Pancreas (tissue), 10 donors: ENCODE results near the gene NEURL3. TPM values are rescaled to one million over a fixed set of nuclear protein-coding genes. Genes with fewer than 3 reads are reported as not detected.

Source experiments
- ATAC-seq, 4 donors: fragments of 200-7000 bp; cut with Tn5 transposase; one replicate each; pipeline versions ENCODE4 v1.8.0 to v1.9.1; 2020; ENCODE audit warnings: mild to moderate bottlenecking in 4 of 4, moderate library complexity in 4 of 4
- DNase-seq, 6 donors: peaks; one replicate each; pipeline ENCODE4 v3.0.0-alpha.2; 2020
- FAIRE-seq: peaks from 2 replicates; lab custom pipeline; 2012; peaks lifted over from hg19 to GRCh38; lab: Jason Lieb, UNC
- H3K27ac ChIP-seq, 4 donors: fragments of 200-600 bp; sonication (generic); 1 replicate in 3 of 4; 2 replicates in 1 of 4; pipeline versions ENCODE4 v1.5.0 to v1.8.0; 2020
- H3K27me3 ChIP-seq, 4 donors: fragments of 200-600 bp; one replicate each; pipeline ENCODE4 v1.8.0; 2021
- H3K36me3 ChIP-seq, 3 donors: fragments of 200-600 bp; sonication (generic) in 1 of 3; one replicate each; pipeline versions ENCODE4 v1.5.0 to v1.8.0; 2020 to 2021
- H3K4me1 ChIP-seq, 3 donors: fragments of 200-600 bp; one replicate each; pipeline ENCODE4 v1.8.0; 2021
- H3K4me3 ChIP-seq, 4 donors: fragments of 200-600 bp; sonication (generic) in 2 of 4; one replicate each; pipeline versions ENCODE4 v1.5.0 to v1.8.0; 2020 to 2021
- H3K9me3 ChIP-seq, 4 donors: fragments of 200-600 bp; one replicate each; pipeline ENCODE4 v1.8.0; 2021
- WGBS, 2 donors: extraction: QIAGEN DNeasy Blood & Tissue Kit; methylation state at CpG; one replicate each; pipeline ENCODE4 v1.1.7; 2013; 5-methylcytosine and 5-hydroxymethylcytosine counted together
- intact Hi-C, 3 donors: fragments of 100-400 bp; cut with DNase I; formaldehyde crosslinking; loops; one replicate each; pipeline versions ENCODE4 v1.11.1 to v1.14.2; 2022
- polyA plus RNA-seq, 2 donors: library from polyadenylated mRNA; stranded (reverse); fragments of 200-250 nt; gene quantifications; one replicate each; pipeline ENCODE4 v1.2.3, GENCODE V29; 2013
- total RNA-seq, 6 donors: library from RNA; stranded (reverse); fragmentation: NEBNext Ultra II Directional in 4 of 6; extraction: Animal tissue kit (Norgen Biotek cat#: 25700) in 4 of 6; gene quantifications; one replicate each; pipeline versions ENCODE4 v1.2.1 to v1.2.4, GENCODE V29; 2021 to 2023
- TF ChIP-seq, protein P1 (sequence below), 4 donors: fragments of 200-600 bp; sonication (generic) in 3 of 4; IDR thresholded peaks; one replicate each; pipeline versions ENCODE4 v1.5.0 to v1.8.0; 2021; ENCODE audit warnings: antibody characterized with exemption in 4 of 4
- donor health status: healthy with polysubstance abuse.
- donor health status: DM: no; HTN: no; CAD: no; lungs with moderate emphysema.
- donor health status: DM: no; HTN: no; CAD: no.
- donor health status: control.
- donor health status: control.
- donor health status: Bipolar disorder and iron deficiency.
- donor health status: DM: yes; HTN: yes; CAD: no.
- donor health status: DM: no; HTN: no; CAD: no.
- donor health status: DM: no; HTN: no; CAD: no.
- donor health status: DM: yes; HTN: yes; CAD: no.

Gene NEURL3
- total and polyA plus RNA-seq, 8 donors: 8.6 to 73.5 (median 18.6) TPM

DNA sequence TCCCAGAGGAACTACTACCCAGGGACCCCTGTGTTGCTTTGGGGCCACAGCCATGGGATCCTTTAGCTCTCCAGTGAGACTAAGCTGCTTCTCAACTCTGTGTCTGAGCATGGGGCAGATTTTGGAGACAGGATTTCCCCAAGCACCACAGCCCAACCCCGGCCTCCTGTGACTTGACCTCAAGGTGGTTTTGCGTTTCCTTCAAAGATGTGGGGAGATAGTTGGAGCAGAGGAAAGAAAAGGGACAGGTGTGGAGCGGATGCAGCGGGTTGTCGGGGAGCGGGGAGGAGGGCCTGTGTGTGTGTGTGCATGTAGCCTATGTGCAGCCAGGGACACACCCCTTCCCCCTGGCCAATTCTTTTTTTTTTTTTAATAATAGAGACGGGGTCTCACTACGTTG lies 41.6 kb upstream of the NEURL3 start:
- WGBS, 2 donors: 76 to 83% methylated on average over 8 of the region's 8 CpGs
- intact Hi-C loops: loop anchor here in 1 of 3 donors (10.0 kb wide), 1 partner anchor 408 kb away; no protein-coding TSS in a partner anchor
- no peak for DNase-seq
- H3K27ac ChIP-seq: no peak overlapping the region
- no peaks in the 10 kb centered on the region for H3K9me3 ChIP-seq
- H3K27me3 ChIP-seq: no peaks in the 10 kb centered on the region
- no peak for ATAC-seq
- H3K36me3 ChIP-seq: no peaks in the 10 kb centered on the region
- FAIRE-seq: no peak
- no peaks in the 10 kb centered on the region for H3K4me1 ChIP-seq
- TF ChIP-seq, protein P1, sequence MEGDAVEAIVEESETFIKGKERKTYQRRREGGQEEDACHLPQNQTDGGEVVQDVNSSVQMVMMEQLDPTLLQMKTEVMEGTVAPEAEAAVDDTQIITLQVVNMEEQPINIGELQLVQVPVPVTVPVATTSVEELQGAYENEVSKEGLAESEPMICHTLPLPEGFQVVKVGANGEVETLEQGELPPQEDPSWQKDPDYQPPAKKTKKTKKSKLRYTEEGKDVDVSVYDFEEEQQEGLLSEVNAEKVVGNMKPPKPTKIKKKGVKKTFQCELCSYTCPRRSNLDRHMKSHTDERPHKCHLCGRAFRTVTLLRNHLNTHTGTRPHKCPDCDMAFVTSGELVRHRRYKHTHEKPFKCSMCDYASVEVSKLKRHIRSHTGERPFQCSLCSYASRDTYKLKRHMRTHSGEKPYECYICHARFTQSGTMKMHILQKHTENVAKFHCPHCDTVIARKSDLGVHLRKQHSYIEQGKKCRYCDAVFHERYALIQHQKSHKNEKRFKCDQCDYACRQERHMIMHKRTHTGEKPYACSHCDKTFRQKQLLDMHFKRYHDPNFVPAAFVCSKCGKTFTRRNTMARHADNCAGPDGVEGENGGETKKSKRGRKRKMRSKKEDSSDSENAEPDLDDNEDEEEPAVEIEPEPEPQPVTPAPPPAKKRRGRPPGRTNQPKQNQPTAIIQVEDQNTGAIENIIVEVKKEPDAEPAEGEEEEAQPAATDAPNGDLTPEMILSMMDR (IDR thresholded peaks at IDR 0.05): no peak
- no peak overlapping the region for H3K4me3 ChIP-seq

DNA sequence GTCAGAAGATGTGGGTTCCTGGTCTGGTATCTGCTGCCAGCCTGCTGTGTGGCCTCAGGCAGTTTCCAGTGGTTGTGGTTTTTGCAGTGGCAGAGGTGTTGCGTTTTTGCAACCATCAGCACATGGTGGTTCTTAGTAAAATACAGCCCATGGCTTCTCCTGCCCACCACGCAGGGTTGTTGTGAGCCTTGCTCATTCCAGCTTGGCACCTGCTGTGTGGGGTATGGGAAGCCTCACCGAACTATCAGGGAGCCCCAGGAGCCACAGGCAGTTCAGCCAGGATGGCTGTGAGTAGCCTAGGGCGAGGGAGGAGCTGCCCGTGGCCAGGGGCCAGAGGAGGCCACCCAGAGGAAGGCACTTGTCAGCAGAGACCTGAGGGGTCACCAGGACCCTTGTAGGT lies 41.2 kb upstream of the NEURL3 start:
- ATAC-seq (no peak), FAIRE-seq (no peak), DNase-seq (no peak)
- Histone ChIP-seq H3K27ac (no peak overlapping the region), H3K9me3 (no peaks in the 10 kb centered on the region), H3K4me1 (no peaks in the 10 kb centered on the region), H3K27me3 (no peaks in the 10 kb centered on the region), H3K4me3 (no peak overlapping the region), H3K36me3 (no peaks in the 10 kb centered on the region)
- TF ChIP-seq, protein P1 (IDR thresholded peaks at IDR 0.05): no peak
- intact Hi-C loops: loop anchor here in 1 of 3 donors (10.0 kb wide), 1 partner anchor 408 kb away; no protein-coding TSS in a partner anchor
- 92% methylated on average over 5 of the region's 5 CpGs for WGBS, 2 donors

DNA sequence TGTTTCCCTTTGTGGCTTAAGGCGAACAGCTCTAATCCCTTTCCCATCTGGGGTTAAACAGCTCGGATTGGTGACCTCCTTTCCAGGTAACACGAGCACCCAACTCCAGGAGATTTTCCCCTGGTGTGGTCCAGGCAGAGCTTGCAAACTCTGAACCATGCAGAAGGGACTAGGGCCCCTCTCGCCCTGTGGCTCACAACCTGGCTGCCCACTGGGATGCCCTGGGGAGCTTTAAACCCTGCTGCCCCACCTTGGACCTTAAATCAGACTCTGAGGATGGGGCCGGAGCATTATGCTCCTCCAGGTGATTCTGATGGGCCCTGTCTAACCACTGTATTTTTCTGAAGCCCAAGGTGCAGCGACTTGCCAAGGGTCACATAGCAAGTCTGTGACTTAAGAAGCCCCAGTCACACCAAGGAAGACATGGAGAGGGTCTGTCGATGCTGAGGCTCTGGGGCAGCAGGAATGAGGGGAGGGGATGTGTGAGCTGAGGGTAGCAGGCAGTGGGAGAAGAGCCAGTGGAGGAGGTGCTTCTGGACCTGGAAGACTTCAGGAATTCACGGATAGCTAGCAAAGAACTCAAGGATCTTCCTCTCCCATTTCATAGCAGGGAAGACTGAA lies 37.3 kb upstream of the NEURL3 start:
- intact Hi-C loops: loop anchor here in 1 of 3 donors (10.0 kb wide), 1 partner anchor 412 kb away; no protein-coding TSS in a partner anchor
- DNase-seq: no peak
- no peak for FAIRE-seq
- no peak overlapping the region for H3K4me3 ChIP-seq
- WGBS, 2 donors: 79 to 85% methylated on average over 8 of the region's 8 CpGs
- no peaks in the 10 kb centered on the region for H3K9me3 ChIP-seq
- H3K36me3 ChIP-seq: no peaks in the 10 kb centered on the region
- TF ChIP-seq, protein P1 (IDR thresholded peaks at IDR 0.05): no peak
- ATAC-seq: no peak
- no peak overlapping the region for H3K27ac ChIP-seq
- H3K27me3 ChIP-seq: no peaks in the 10 kb centered on the region
- peaks cover 0 to 6% (median 0%) of the 10 kb centered on the region in 3 donors for H3K4me1 ChIP-seq

DNA sequence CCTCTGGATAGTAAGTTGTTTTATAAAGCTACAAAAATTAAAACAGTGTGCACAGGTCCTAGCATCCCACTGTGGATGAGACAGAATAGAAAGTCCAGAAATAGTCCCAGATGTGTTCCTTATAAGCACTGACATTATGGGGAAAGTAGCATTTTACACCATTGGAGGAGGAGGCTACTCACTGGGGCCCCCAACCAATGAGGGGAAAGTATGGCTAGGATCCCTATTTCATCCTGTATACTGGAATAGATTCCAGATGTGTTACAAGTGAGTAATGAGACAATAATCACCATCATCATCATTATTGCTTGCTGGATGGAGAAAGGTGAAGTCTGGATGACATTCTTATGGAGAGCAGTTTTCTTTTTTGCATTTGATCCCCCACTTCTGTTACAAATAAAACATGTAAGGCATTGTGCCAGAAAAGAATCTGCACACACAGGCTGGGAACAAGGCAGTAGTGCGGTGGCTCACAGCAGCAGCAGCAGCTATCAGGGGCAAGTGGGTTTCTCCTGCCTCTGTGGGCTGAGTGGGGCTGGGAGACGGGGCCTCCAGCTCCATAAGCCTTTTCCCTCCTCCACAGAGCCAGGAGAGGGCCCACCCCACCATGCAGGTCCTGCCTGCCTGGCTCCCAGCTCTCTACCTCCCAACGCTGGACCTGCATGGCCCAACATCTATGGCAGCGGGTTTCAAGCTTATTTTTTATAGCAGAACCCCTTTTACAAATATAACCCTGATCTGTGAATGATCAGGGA lies 36.4 kb upstream of the NEURL3 start:
- WGBS, 2 donors: 86 to 87% methylated on average over 4 of the region's 4 CpGs

More for the DNA sequence above, 36.4 kb upstream of the NEURL3 start:
- Histone ChIP-seq H3K36me3 (no peaks in the 10 kb centered on the region), H3K9me3 (no peaks in the 10 kb centered on the region), H3K27ac (no peak overlapping the region), H3K4me1 (peaks cover 0 to 6% (median 0%) of the 10 kb centered on the region in 3 donors), H3K27me3 (no peaks in the 10 kb centered on the region), H3K4me3 (no peak overlapping the region)
- intact Hi-C loops: loop anchor here in 1 of 3 donors (10.0 kb wide), 1 partner anchor 413 kb away; no protein-coding TSS in a partner anchor
- DNase-seq: no peak
- TF ChIP-seq, protein P1 (IDR thresholded peaks at IDR 0.05): no peak
- ATAC-seq: no peak
- no peak for FAIRE-seq
